ENCODE results near the gene PPIL1. TPM values are rescaled to one million over a fixed set of nuclear protein-coding genes. Genes with fewer than 3 reads are reported as not detected.
A peak's percentile ranks its signal among the peaks of the same experiment; 100 is the strongest.

PPIL1 gene
- total and polyA plus RNA-seq, 7 donors = 18.1 to 92.3 (median 22.4) TPM

GRCh38 chr6:36809941-36810803 lies 64.4 kb downstream of the PPIL1 start:
- Histone ChIP-seq H3K36me3 (ENCODE audit: insufficient read depth in 1 of 2, low read depth in 1 of 2) (no peaks in the 10 kb centered on the region), H3K9me3 (no peaks in the 10 kb centered on the region), H3K4me3 (no peak overlapping the region), H3K27ac (no peak overlapping the region), H3K27me3 (ENCODE audit: insufficient read depth in 3 of 3, low read length in 2 of 3) (no peaks in the 10 kb centered on the region), H3K4me1 (no peaks in the 10 kb centered on the region)
- WGBS, 3 donors = 78 to 82% (median 79%) methylated on average over 16 of the region's 16 CpGs
- intact Hi-C loops (cut with DNase I) = no loop called here
- no peak for TF ChIP-seq CTCF (IDR thresholded peaks at IDR 0.05)
- DNase-seq (no peak), ATAC-seq (peak in 1 of 4 donors; percentile 46)

- TF ChIP-seq CTCF (IDR thresholded peaks at IDR 0.05) = no peak
- Histone ChIP-seq H3K4me3 (no peak overlapping the region), H3K36me3 (ENCODE audit: insufficient read depth in 1 of 2, low read depth in 1 of 2) (no peaks in the 10 kb centered on the region), H3K4me1 (no peaks in the 10 kb centered on the region), H3K9me3 (no peaks in the 10 kb centered on the region), H3K27ac (no peak overlapping the region), H3K27me3 (ENCODE audit: insufficient read depth in 3 of 3, low read length in 2 of 3) (no peaks in the 10 kb centered on the region)
- intact Hi-C loops (cut with DNase I) = no loop called here
- DNase-seq (no peak), ATAC-seq (no peak)
- WGBS, 3 donors = 90 to 96% (median 93%) methylated on average over 6 of the region's 6 CpGs
Measured at GRCh38 chr6:36809156-36809555, 65.4 kb downstream of the PPIL1 start.

- no peak overlapping the region for H3K27ac ChIP-seq
- DNase-seq = no peak
- WGBS, 3 donors = 74 to 93% (median 88%) methylated on average over 5 of the region's 5 CpGs
- H3K4me3 ChIP-seq = no peak overlapping the region
- no peaks in the 10 kb centered on the region for H3K4me1 ChIP-seq
- ATAC-seq = no peak
- H3K36me3 ChIP-seq (ENCODE audit: insufficient read depth in 1 of 2, low read depth in 1 of 2) = no peaks in the 10 kb centered on the region
- intact Hi-C loops (cut with DNase I) = no loop called here
- H3K9me3 ChIP-seq = no peaks in the 10 kb centered on the region
- no peaks in the 10 kb centered on the region for H3K27me3 ChIP-seq (ENCODE audit: insufficient read depth in 3 of 3, low read length in 2 of 3)
- no peak for TF ChIP-seq CTCF (IDR thresholded peaks at IDR 0.05)
Measured at GRCh38 chr6:36808634-36809033, 66.0 kb downstream of the PPIL1 start.

GRCh38 chr6:36807750-36808149 lies 66.9 kb downstream of the PPIL1 start:
- intact Hi-C loops (cut with DNase I) = no loop called here
- no peak for ATAC-seq
- no peak for DNase-seq
- no peaks in the 10 kb centered on the region for H3K36me3 ChIP-seq (ENCODE audit: insufficient read depth in 1 of 2, low read depth in 1 of 2)
- no peaks in the 10 kb centered on the region for H3K9me3 ChIP-seq
- 97% methylated on average over 7 of the region's 7 CpGs for WGBS, 3 donors
- no peaks in the 10 kb centered on the region for H3K27me3 ChIP-seq (ENCODE audit: insufficient read depth in 3 of 3, low read length in 2 of 3)
- H3K4me3 ChIP-seq = no peak overlapping the region
- no peak for TF ChIP-seq CTCF (IDR thresholded peaks at IDR 0.05)
- H3K27ac ChIP-seq = no peak overlapping the region
- no peaks in the 10 kb centered on the region for H3K4me1 ChIP-seq

GRCh38 chr6:36807143-36807542 lies 67.5 kb downstream of the PPIL1 start:
- Histone ChIP-seq H3K9me3 (no peaks in the 10 kb centered on the region), H3K4me3 (no peak overlapping the region), H3K27ac (no peak overlapping the region), H3K36me3 (ENCODE audit: insufficient read depth in 1 of 2, low read depth in 1 of 2) (no peaks in the 10 kb centered on the region), H3K27me3 (ENCODE audit: insufficient read depth in 3 of 3, low read length in 2 of 3) (no peaks in the 10 kb centered on the region), H3K4me1 (no peaks in the 10 kb centered on the region)
- ATAC-seq (no peak), DNase-seq (no peak)
- WGBS, 3 donors = 71 to 81% (median 78%) methylated on average over 5 of the region's 5 CpGs
- intact Hi-C loops (cut with DNase I) = no loop called here
- TF ChIP-seq CTCF (IDR thresholded peaks at IDR 0.05) = no peak

Data from psoas muscle (tissue), 8 donors.